CD14-positive monocyte (primary cell): ENCODE data around the gene ASCC3. TPM values are rescaled to one million over a fixed set of nuclear protein-coding genes. Genes with fewer than 3 reads are reported as not detected.

Experiments used
- DNase-seq, 3 donors: peaks; one replicate each; pipeline ENCODE4 v3.0.0-alpha.2; 2011 to 2022
- H2AFZ ChIP-seq: 2 replicates; pipeline ENCODE4 v1.6.0; 2012; ENCODE audit warnings: mild to moderate bottlenecking, low read depth, low read length, inconsistent platforms; ENCODE audit not compliant: insufficient read depth, poor library complexity, severe bottlenecking
- H3K27ac ChIP-seq, 2 donors: 1 replicate in 1 of 2; 2 replicates in 1 of 2; pipeline ENCODE4 v1.5.1; 2012 to 2013; ENCODE audit warnings: low read length in 2 of 2, control low read depth in 1 of 2, inconsistent platforms in 1 of 2, low read depth in 1 of 2, mild to moderate bottlenecking in 1 of 2
- H3K27me3 ChIP-seq, 2 donors: one replicate each; pipeline versions ENCODE4 v1.6.0 to v1.6.1; 2011 to 2013; ENCODE audit warnings: low read length in 2 of 2; ENCODE audit not compliant: control insufficient read depth in 2 of 2, insufficient read depth in 2 of 2
- H3K36me3 ChIP-seq, 2 donors: replicated peaks in 1 of 2; 1 replicate in 1 of 2; 2 replicates in 1 of 2; pipeline versions ENCODE4 v1.5.1 to v1.6.1; 2012 to 2013; ENCODE audit warnings: low read length in 2 of 2, control low read depth in 1 of 2, inconsistent platforms in 1 of 2, mild to moderate bottlenecking in 1 of 2; ENCODE audit not compliant: insufficient read depth in 2 of 2, control insufficient read depth in 1 of 2
- H3K4me1 ChIP-seq, 2 donors: 1 replicate in 1 of 2; 2 replicates in 1 of 2; pipeline versions ENCODE4 v1.5.1 to v1.6.1; 2012 to 2013; ENCODE audit warnings: low read length in 2 of 2, control low read depth in 1 of 2, inconsistent platforms in 1 of 2, mild to moderate bottlenecking in 1 of 2, moderate library complexity in 1 of 2; ENCODE audit not compliant: insufficient read depth in 2 of 2, control insufficient read depth in 1 of 2
- H3K4me2 ChIP-seq: replicated peaks from 2 replicates; pipeline ENCODE3; 2012; ENCODE audit warnings: low read length, moderate library complexity, mild to moderate bottlenecking; ENCODE audit not compliant: poor library complexity, severe bottlenecking; ENCODE audit errors: extremely low read depth
- H3K4me3 ChIP-seq, 3 experiments: fragments of 200-600 bp in 1 of 3; sonication (generic) in 1 of 3; replicated peaks in 1 of 3; 1 replicate in 2 of 3; 2 replicates in 1 of 3; pipeline ENCODE4 v1.5.1; 2011 to 2013; ENCODE audit warnings: low read length in 3 of 3, mild to moderate bottlenecking in 3 of 3, control low read depth in 2 of 3, low read depth in 2 of 3, inconsistent platforms in 1 of 3, moderate library complexity in 1 of 3
- H3K79me2 ChIP-seq: 2 replicates; pipeline ENCODE4 v1.6.0; 2012; ENCODE audit warnings: mild to moderate bottlenecking, control low read depth, inconsistent platforms, low read length, moderate library complexity; ENCODE audit not compliant: insufficient read depth
- H3K9ac ChIP-seq: 2 replicates; pipeline ENCODE4 v1.6.0; 2017; ENCODE audit warnings: low read length, mild to moderate bottlenecking; ENCODE audit not compliant: insufficient read depth, poor library complexity, severe bottlenecking
- H3K9me3 ChIP-seq, 2 donors: replicated peaks in 1 of 2; 1 replicate in 1 of 2; 2 replicates in 1 of 2; pipeline versions ENCODE4 v1.5.1 to v1.6.1; 2012 to 2013; ENCODE audit warnings: low read length in 2 of 2, control low read depth in 1 of 2; ENCODE audit not compliant: control insufficient read depth in 1 of 2, insufficient read depth in 1 of 2
- H4K20me1 ChIP-seq: 2 replicates; pipeline ENCODE4 v1.6.0; 2012; ENCODE audit warnings: mild to moderate bottlenecking, low read length, control low read depth, moderate library complexity; ENCODE audit not compliant: insufficient read depth
- H3K27ac Mint-ChIP-seq, 7 donors: one replicate each; pipeline ENCODE4 v1.8.0; 2020; ENCODE audit warnings: mild to moderate bottlenecking in 7 of 7, mixed read lengths in 7 of 7, moderate library complexity in 6 of 7, inconsistent platforms in 2 of 7
- H3K27me3 Mint-ChIP-seq, 3 donors: one replicate each; pipeline ENCODE4 v1.8.0; 2021 to 2022; ENCODE audit warnings: low read depth in 3 of 3, mild to moderate bottlenecking in 3 of 3, mixed read lengths in 3 of 3, moderate library complexity in 3 of 3, inconsistent platforms in 1 of 3
- H3K36me3 Mint-ChIP-seq, 2 donors: one replicate each; pipeline ENCODE4 v1.8.0; 2020; ENCODE audit warnings: mixed read lengths in 2 of 2, inconsistent platforms in 1 of 2, mild to moderate bottlenecking in 1 of 2
- H3K4me1 Mint-ChIP-seq: one replicate; pipeline ENCODE4 v1.8.0; 2020; ENCODE audit warnings: mild to moderate bottlenecking, mixed read lengths
- H3K4me3 Mint-ChIP-seq, 2 donors: one replicate each; pipeline ENCODE4 v1.8.0; 2020; ENCODE audit warnings: mild to moderate bottlenecking in 2 of 2, mixed read lengths in 2 of 2, moderate library complexity in 1 of 2
- H3K9me3 Mint-ChIP-seq, 7 donors: one replicate each; pipeline ENCODE4 v1.8.0; 2020 to 2022; ENCODE audit warnings: mixed read lengths in 7 of 7, mild to moderate bottlenecking in 6 of 7, moderate library complexity in 6 of 7, inconsistent platforms in 2 of 7
- WGBS: methylation state at CpG from one replicate; pipeline ENCODE4 v1.1.5; 2013; ENCODE audit warnings: missing lambda C conversion rate; ENCODE audit not compliant: insufficient coverage; 5-methylcytosine and 5-hydroxymethylcytosine counted together
- intact Hi-C, 2 donors: fragments of 100-400 bp; cut with micrococcal nuclease; formaldehyde crosslinking; loops; one replicate each; pipeline versions ENCODE4 v1.15.0 to v1.15.1; 2023
- polyA plus RNA-seq, 3 donors: library from polyadenylated mRNA; depleted of rRNA in 1 of 3; unstranded in 2 of 3; stranded (reverse) in 1 of 3; fragments of 300-500 nt in 2 of 3; fragments of >200 nt in 1 of 3; fragmentation: Illumina TruSeq in 2 of 3; gene quantifications; 1 replicate in 2 of 3; 2 replicates in 1 of 3; pipeline ENCODE4 v1.2.3, GENCODE V29; 2012 to 2021
- TF ChIP-seq, protein P1 (sequence below): fragments of 200-600 bp; IDR thresholded peaks from one replicate; pipeline ENCODE4 v1.8.0; 2022; ENCODE audit warnings: antibody characterized with exemption, mild to moderate bottlenecking

The ASCC3 gene
- polyA plus RNA-seq, 3 donors = 6.4 to 12.9 (median 10.6) TPM

DNA sequence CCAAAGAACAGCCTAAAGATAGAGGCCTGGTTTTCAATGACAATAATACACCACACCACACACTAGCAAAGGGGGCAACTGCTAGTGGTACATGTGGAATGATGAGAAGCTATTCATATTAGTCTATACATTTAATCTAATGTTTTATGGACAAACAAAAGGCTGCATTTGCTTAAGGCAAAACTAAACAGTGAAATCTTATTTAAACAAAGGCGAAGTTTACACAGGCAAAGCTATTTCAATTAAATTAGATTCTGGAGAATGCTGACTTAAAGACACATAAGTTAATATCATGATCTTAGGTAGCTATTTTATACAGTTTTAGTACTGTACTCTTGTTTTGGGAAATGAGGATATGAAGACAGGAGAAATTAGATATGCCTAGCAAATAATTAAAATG lies 362.5 kb downstream of the ASCC3 start:
- H3K4me2 ChIP-seq = no peak overlapping the region
- H3K36me3 Mint-ChIP-seq = peaks cover 12 to 26% of the 10 kb centered on the region in 2 donors
- TF ChIP-seq, protein P1, sequence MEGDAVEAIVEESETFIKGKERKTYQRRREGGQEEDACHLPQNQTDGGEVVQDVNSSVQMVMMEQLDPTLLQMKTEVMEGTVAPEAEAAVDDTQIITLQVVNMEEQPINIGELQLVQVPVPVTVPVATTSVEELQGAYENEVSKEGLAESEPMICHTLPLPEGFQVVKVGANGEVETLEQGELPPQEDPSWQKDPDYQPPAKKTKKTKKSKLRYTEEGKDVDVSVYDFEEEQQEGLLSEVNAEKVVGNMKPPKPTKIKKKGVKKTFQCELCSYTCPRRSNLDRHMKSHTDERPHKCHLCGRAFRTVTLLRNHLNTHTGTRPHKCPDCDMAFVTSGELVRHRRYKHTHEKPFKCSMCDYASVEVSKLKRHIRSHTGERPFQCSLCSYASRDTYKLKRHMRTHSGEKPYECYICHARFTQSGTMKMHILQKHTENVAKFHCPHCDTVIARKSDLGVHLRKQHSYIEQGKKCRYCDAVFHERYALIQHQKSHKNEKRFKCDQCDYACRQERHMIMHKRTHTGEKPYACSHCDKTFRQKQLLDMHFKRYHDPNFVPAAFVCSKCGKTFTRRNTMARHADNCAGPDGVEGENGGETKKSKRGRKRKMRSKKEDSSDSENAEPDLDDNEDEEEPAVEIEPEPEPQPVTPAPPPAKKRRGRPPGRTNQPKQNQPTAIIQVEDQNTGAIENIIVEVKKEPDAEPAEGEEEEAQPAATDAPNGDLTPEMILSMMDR = no peak
- H3K4me3 Mint-ChIP-seq = no peak overlapping the region
- H3K4me1 ChIP-seq = no peaks in the 10 kb centered on the region
- no peaks in the 10 kb centered on the region for H3K4me1 Mint-ChIP-seq
- H3K27ac Mint-ChIP-seq = no peak overlapping the region
- DNase-seq = no peak
- no peak overlapping the region for H3K9ac ChIP-seq
- intact Hi-C loops = no loop called here
- H3K9me3 Mint-ChIP-seq = no peaks in the 10 kb centered on the region
- H3K27ac ChIP-seq = no peak overlapping the region
- H3K79me2 ChIP-seq = no peaks in the 10 kb centered on the region
- H4K20me1 ChIP-seq = no peaks in the 10 kb centered on the region
- peaks cover 0 to 20% of the 10 kb centered on the region in 2 donors for H3K36me3 ChIP-seq
- H3K4me3 ChIP-seq = no peak overlapping the region
- no peaks in the 10 kb centered on the region for H3K27me3 ChIP-seq
- no CpG with 5 or more reads among the region's 1 CpG for WGBS
- no peaks in the 10 kb centered on the region for H3K9me3 ChIP-seq
- H2AFZ ChIP-seq = no peak overlapping the region
- no peaks in the 10 kb centered on the region for H3K27me3 Mint-ChIP-seq

GRCh38 chr6:100517633-100518032 lies 363.5 kb downstream of the ASCC3 start:
- TF ChIP-seq, protein P1 = no peak
- no peak overlapping the region for H3K27ac Mint-ChIP-seq
- intact Hi-C loops = no loop called here
- DNase-seq = no peak
- no peaks in the 10 kb centered on the region for H4K20me1 ChIP-seq
- no peak overlapping the region for H3K4me2 ChIP-seq
- peaks cover 5 to 23% of the 10 kb centered on the region in 2 donors for H3K36me3 ChIP-seq
- H3K4me1 Mint-ChIP-seq = no peaks in the 10 kb centered on the region
- no peak overlapping the region for H3K4me3 Mint-ChIP-seq
- no peak overlapping the region for H3K9ac ChIP-seq
- H3K27me3 Mint-ChIP-seq = no peaks in the 10 kb centered on the region
- no peak overlapping the region for H3K27ac ChIP-seq
- no peaks in the 10 kb centered on the region for H3K9me3 Mint-ChIP-seq
- H3K4me3 ChIP-seq = no peak overlapping the region
- WGBS = no CpG with 5 or more reads among the region's 1 CpG
- no peaks in the 10 kb centered on the region for H3K4me1 ChIP-seq
- H3K9me3 ChIP-seq = no peaks in the 10 kb centered on the region
- H2AFZ ChIP-seq = no peak overlapping the region
- no peaks in the 10 kb centered on the region for H3K79me2 ChIP-seq
- no peaks in the 10 kb centered on the region for H3K27me3 ChIP-seq
- peaks cover 14 to 29% of the 10 kb centered on the region in 2 donors for H3K36me3 Mint-ChIP-seq
